ENCODE data around the gene PRSS22. TPM values are rescaled to one million over a fixed set of nuclear protein-coding genes. Genes with fewer than 3 reads are reported as not detected.
A peak's percentile ranks its signal among the peaks of the same experiment; 100 is the strongest.

Gene PRSS22
- total RNA-seq, 1 experiment from 2014 or later = 36.9 TPM

- DNase-seq (no peak), ATAC-seq (peak; percentile 1; the same call in 1 of the 2 replicates)
- Histone ChIP-seq H3K79me2 (ENCODE audit: low read length) (no peaks in the 10 kb centered on the region), H2AFZ (ENCODE audit: low read length) (no peak overlapping the region), H3K9me3 (ENCODE audit: low read length) (no peaks in the 10 kb centered on the region), H3K27ac (ENCODE audit: low read length) (peak overlapping the region; percentile 43), H3F3A (ENCODE audit: low read length, unreplicated experiment) (no peaks in the 10 kb centered on the region), H3K27me3 (ENCODE audit: low read length) (no peaks in the 10 kb centered on the region), H4K20me1 (ENCODE audit: low read length) (no peaks in the 10 kb centered on the region), H3K4me3 (ENCODE audit: low read length) (peak overlapping the region; percentile 87), H3K36me3 (ENCODE audit: low read depth, low read length) (no peaks in the 10 kb centered on the region), H3K4me2 (ENCODE audit: low read length) (peak overlapping the region; percentile 100), H3K9ac (ENCODE audit: low read length) (peak overlapping the region; percentile 88), H3K4me1 (ENCODE audit: insufficient read depth, low read length) (peaks cover 10% of the 10 kb centered on the region), H3K9me2 (replicated peaks; ENCODE audit: low read length) (no peaks in the 10 kb centered on the region)
- POLR2A ChIA-PET (ENCODE audit: unreplicated experiment) = no interaction called here
- intact Hi-C loops (cut with micrococcal nuclease) = loop anchor here (1.0 to 10.0 kb wide), 3 partner anchors 14 to 60 kb away; partner anchors contain the start of genes FLYWCH2, KREMEN2 and PAQR4
- CTCF ChIA-PET = interaction anchor here (0.6 kb wide), 1 partner anchor 66 kb away, joined by 4 read pairs; no protein-coding TSS in a partner anchor
- BruUV-seq (replicated peaks) = TSS peak; percentile 91
- TF ChIP-seq EZH2 (IDR thresholded peaks at IDR 0.05; ENCODE audit: low read length, unreplicated experiment) (no peak), EZH2phosphoT487 (IDR thresholded peaks at IDR 0.05; ENCODE audit: borderline replicate concordance, low read length) (no peak)
- TF ChIP-seq, protein P1, sequence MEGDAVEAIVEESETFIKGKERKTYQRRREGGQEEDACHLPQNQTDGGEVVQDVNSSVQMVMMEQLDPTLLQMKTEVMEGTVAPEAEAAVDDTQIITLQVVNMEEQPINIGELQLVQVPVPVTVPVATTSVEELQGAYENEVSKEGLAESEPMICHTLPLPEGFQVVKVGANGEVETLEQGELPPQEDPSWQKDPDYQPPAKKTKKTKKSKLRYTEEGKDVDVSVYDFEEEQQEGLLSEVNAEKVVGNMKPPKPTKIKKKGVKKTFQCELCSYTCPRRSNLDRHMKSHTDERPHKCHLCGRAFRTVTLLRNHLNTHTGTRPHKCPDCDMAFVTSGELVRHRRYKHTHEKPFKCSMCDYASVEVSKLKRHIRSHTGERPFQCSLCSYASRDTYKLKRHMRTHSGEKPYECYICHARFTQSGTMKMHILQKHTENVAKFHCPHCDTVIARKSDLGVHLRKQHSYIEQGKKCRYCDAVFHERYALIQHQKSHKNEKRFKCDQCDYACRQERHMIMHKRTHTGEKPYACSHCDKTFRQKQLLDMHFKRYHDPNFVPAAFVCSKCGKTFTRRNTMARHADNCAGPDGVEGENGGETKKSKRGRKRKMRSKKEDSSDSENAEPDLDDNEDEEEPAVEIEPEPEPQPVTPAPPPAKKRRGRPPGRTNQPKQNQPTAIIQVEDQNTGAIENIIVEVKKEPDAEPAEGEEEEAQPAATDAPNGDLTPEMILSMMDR (conservative IDR thresholded peaks at IDR 0.05; ENCODE audit: low read depth, low read length) = no peak
Measured at GRCh38 chr16:2904922-2905240, 46.9 kb upstream of the PRSS22 start.

GRCh38 chr16:2904100-2904921 lies 46.3 kb upstream of the PRSS22 start:
- peak overlapping the region; percentile 85 for H2AFZ ChIP-seq (ENCODE audit: low read length)
- peak overlapping the region; percentile 43 for H3K27ac ChIP-seq (ENCODE audit: low read length)
- H3K4me1 ChIP-seq (ENCODE audit: insufficient read depth, low read length) = peaks cover 10% of the 10 kb centered on the region
- H4K20me1 ChIP-seq (ENCODE audit: low read length) = no peaks in the 10 kb centered on the region
- POLR2A ChIA-PET (ENCODE audit: unreplicated experiment) = no interaction called here
- BruUV-seq (replicated peaks) = TSS peak; percentile 59
- peak overlapping the region; percentile 87 for H3K4me3 ChIP-seq (ENCODE audit: low read length)
- peak overlapping the region; percentile 88 for H3K9ac ChIP-seq (ENCODE audit: low read length)
- no peaks in the 10 kb centered on the region for H3K27me3 ChIP-seq (ENCODE audit: low read length)
- H3K9me3 ChIP-seq (ENCODE audit: low read length) = no peaks in the 10 kb centered on the region
- CTCF ChIA-PET = no interaction called here
- no peaks in the 10 kb centered on the region for H3F3A ChIP-seq (ENCODE audit: low read length, unreplicated experiment)
- intact Hi-C loops (cut with micrococcal nuclease) = loop anchor here (2.0 to 10.0 kb wide), 2 partner anchors 22 to 60 kb away; partner anchors contain the start of genes FLYWCH2, KREMEN2 and PAQR4
- DNase-seq (peak; percentile 80), ATAC-seq (peak; percentile 48)
- no peaks in the 10 kb centered on the region for H3K9me2 ChIP-seq (replicated peaks; ENCODE audit: low read length)
- no peak for TF ChIP-seq EZH2phosphoT487 (IDR thresholded peaks at IDR 0.05; ENCODE audit: borderline replicate concordance, low read length)
- TF ChIP-seq, protein P1 (conservative IDR thresholded peaks at IDR 0.05; ENCODE audit: low read depth, low read length) = peak; percentile 69
- no peak for TF ChIP-seq EZH2 (IDR thresholded peaks at IDR 0.05; ENCODE audit: low read length, unreplicated experiment)
- no peaks in the 10 kb centered on the region for H3K36me3 ChIP-seq (ENCODE audit: low read depth, low read length)
- H3K4me2 ChIP-seq (ENCODE audit: low read length) = peak overlapping the region; percentile 100
- no peaks in the 10 kb centered on the region for H3K79me2 ChIP-seq (ENCODE audit: low read length)
